ENCODE measurements around the gene TRIM77. TPM values are rescaled to one million over a fixed set of nuclear protein-coding genes. Genes with fewer than 3 reads are reported as not detected.
"Not testable (repeated sequence)": the region's sequence is repeated elsewhere in the genome, so short reads cannot be mapped to it uniquely, and the experiment has no call there.

TRIM77 gene, protein sequence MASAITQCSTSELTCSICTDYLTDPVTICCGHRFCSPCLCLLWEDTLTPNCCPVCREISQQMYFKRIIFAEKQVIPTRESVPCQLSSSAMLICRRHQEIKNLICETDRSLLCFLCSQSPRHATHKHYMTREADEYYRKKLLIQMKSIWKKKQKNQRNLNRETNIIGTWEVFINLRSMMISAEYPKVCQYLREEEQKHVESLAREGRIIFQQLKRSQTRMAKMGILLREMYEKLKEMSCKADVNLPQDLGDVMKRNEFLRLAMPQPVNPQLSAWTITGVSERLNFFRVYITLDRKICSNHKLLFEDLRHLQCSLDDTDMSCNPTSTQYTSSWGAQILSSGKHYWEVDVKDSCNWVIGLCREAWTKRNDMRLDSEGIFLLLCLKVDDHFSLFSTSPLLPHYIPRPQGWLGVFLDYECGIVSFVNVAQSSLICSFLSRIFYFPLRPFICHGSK
- total RNA-seq = not detected

DNA sequence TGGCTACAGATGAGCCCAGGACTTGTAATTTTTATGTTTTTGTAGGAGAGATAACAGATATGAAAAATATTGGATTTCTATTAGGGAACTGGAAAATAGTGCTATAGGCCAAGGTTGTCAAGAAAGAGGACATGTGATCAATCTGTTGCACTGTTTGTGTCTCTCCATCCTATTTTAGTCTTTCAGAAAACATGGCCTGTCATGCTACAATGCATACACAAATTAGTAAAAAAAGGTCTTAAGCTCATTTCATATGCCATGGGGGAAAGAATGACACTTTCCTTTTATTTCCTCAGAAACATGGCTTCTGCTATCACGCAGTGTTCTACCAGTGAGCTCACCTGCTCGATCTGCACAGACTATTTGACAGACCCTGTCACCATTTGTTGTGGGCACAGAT, at the start of gene TRIM77:
TRIM77 (plus strand) TSS at position 301 of the 400 bp plus-strand sequence; CDS start at position 301, 0 bp downstream.
- not testable (repeated sequence) for DNase-seq

DNA sequence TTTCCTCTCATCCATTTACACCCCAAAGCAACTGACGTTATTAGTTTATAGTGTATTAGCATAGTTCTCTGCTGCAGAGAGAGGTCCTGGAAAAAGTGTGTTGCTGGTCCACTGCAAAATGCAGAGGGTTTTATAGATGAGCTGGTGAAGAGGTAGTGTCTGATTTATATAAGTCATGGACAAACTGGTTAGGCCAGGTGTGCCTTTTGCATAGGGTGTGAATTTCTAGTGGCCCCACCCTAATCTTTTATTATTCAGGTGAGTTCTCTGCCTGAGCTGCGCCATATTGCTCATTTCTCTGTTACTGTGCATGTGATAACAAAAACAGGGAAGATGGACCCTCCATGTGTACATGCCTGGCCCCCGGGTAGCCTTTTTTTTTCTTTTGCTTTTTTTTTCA, 43.1 kb upstream of the TRIM77 start:
- no peak for DNase-seq

DNA sequence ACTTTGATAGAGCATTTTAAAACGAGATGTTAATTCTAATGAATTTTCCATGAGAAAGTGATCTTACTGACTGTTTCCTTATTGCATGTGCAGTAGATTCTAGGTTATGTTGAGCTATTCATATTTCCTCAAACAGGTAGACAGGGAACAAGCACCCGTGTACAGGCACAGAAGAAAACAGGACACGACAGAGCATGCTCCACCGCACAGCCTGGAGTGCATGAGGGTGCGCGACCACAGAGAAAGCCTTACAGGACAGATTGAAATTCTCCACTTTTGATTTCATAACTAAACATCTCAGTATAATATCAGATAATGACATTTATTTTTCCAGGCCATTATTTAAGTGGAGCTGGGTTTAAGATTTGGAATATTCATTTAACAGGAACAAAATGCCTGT, 41.9 kb upstream of the TRIM77 start:
- not testable (repeated sequence) for DNase-seq

DNA sequence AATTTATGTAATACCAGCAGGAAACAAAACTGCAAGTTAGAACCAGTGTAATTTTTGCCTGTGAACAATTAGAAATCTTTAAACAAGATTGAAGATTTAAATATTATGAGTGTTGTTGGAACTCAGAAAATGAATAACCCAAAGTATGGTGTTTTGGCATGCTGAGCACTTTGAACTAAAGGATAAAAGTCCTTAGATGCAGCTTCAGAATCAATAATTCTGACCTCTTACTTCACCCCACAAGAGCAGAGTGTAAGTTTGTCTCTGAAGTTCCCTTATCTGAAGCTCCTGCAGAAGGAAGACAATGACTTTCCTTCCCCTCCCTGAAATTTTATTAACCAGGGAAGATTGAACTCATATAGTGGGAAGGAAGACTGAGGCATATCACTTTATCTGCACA, 40.5 kb upstream of the TRIM77 start:
- DNase-seq = not testable (repeated sequence)

DNA sequence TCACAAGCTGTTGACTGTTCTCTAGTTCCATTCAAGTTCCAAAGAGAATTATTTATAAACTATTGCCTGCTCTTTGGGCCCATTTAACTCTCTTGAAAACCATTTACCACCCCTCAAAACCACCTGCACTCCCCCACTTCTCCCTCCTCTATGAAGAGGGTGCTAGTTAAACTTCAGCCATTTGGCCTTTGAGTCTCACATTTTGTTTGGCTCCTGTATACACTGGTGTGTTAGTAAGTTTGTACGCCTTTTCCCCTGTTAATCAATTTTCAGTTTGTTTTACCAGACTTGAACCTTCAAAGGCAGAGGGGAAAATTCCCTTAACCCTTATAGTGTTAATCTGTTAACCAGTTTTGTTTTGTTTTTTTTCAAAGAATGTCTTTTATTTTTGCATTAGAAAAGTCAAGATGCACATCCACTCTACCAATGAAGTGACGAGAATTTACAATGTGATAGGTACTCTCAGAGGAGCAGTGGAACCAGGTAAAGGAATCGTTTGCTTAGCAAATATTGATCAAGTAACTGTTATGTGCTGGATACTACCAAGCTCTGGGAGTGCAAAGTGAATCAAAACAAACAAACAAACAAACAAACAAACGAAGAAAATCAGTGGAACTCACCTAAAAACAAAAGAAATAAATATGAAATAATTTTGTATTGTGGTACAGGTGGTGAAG, 40.0 kb upstream of the TRIM77 start:
- DNase-seq = not testable (repeated sequence)

DNA sequence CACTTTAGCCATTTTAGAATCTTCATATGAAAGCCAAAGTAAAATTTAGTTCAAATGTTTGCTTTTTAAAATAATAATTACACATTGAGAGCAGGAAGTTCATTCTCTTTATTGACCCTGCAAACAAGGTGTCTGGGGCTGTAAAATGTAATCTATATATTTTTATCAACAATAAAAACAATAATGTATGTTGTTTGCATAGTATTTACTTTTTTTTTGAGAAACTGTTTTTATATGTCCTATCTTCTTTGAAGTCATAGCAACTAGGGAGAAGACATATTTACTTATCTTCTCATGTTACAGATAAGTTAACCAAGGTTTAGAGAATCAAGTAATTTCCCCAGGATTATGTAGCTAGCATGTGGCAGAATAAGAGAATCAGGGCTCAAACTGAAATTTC, 37.6 kb upstream of the TRIM77 start:
- DNase-seq = not testable (repeated sequence)

DNA sequence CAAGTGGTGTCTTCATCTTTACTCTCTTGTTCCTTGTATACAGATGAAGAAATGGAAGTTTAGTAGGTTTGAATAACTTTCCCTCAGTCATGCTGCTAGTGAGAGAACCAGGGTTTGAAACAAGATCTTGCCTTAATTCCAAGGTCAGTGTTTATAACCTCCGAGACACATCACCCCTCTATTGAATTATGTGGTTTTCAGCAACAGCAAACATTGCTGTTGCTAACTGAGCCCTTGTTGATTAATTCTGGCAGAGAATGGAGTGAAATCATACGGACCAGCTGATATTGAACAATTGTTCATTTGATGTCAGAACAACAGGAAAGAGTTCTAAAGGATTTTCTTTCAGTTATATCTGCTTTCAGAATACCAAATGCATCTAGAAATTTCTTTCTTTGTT, 36.7 kb upstream of the TRIM77 start:
- peak; percentile 1 for DNase-seq

DNA sequence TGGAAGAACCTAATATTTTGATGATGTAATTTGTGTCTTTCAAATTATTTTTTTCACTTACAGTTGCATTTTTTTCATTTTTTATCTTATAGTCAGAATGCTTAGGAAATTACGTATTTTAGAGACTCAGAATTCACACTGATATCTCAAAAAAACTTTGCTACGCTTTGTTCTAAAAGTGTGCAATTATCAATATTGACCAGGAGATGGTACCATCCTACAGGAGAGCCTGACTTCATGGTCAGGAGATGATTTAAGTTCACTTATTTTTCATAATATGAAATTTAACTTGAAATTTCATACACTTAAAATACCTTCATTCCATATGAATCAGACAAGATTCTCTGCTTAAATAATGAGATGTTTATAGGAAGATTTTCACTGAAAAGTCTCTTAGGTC, 34.7 kb upstream of the TRIM77 start:
- not testable (repeated sequence) for DNase-seq

DNA sequence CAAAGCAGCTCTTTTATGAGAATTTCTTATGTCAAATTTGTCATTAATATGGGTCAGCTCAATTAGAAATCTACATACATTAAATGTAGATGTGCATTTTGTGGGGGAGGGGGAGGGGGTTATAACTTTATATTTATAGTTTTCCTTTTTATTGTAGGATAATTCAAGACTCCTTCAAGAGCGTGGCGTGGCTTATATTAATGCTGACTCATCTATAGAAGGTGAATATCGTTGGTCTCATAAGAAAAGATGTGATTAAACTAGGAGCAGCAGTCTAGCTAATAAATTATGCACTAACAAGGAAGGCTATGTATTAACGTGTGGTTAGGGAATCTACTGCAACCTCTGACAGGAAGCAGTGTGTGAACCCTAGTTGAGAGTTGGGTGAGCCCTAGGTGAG, 34.2 kb upstream of the TRIM77 start:
- DNase-seq = not testable (repeated sequence)

DNA sequence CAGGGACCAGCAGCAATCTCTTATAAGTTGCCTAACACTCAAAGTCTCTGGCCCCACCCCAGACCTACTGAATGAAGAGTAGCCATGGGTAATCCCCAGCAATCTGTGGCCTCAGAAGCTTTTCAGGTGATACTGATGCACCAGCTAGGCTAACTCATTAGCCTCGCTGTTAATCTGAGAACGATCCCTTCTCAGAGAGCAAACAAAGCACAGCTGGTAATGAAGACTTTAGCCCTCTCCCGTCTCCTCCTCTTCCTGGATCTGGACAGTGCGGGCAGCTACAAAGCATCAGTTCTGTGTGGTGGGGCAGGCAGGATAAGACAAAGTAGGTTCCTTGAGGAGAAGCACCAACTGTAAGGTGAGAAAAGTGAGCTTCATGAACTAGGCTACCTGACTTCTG, 3.0 kb upstream of the TRIM77 start:
- not testable (repeated sequence) for DNase-seq

DNA sequence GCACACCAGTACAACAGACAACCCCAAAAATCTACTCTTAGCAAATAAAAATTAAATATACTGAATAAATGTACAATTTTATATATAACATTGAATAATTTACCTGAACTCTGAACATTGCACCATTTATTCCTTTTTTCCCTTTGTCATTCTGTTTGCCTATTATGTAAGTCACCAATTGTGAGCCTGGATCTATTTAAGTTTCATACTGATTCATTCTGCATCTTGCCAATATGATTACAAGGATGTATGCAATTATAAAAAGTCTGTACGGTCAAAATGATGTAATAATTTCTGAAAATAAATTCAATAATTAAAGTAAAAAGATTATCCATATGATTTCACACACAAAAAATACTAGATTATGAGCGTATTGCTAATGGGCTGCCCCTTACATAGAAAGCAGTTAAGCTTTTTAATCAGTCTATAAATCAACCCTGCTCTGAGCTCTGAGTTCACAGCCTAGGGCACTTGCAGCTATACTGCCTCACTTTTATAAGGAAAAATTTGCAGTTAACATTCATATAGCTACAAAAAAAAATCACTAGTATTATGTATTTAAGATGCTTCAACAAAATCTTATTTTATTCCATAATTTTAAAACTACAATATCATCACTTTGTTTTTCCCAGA, 14.9 kb downstream of the TRIM77 start:
- not testable (repeated sequence) for DNase-seq

DNA sequence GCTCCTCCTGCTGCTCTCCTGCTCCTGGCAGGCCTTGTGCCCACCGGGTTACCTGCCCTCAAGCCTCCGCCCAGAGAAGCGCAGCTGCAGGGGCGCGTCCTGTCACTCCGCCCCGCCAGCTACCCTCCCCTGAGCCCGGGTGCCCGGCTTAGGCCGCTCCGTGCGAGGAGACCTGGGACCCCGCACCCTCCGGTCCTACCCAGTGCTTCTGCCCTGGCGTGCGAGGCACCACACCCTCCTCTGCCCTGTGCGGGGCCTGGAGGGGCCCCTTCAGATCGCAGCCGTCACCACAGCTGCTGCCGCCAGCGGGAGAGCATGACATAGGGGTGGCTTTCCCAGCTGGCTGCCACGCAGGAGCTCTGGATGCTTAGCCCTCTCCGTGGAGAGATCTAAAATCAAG, 20.1 kb downstream of the TRIM77 start:
- DNase-seq = not testable (repeated sequence)

DNA sequence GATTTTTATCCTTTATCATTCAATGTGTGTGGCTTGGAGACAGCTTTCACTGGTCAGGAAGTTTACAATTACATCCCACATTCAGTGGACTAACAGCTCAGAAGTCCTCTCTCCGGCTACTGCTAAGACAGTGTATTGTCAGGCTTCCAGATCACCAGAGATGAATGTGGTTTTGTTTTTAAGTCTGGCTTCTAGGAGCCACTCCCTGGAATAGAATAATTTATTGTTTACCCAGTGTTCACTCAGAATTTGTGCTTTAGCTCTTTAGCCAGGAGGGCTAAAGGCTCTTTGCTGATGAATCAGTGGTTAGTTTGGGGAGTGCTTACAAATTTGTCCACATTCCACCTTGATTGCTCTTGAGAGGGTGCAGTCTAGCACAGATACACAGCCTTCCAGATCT, 26.5 kb downstream of the TRIM77 start:
- no peak for DNase-seq

DNA sequence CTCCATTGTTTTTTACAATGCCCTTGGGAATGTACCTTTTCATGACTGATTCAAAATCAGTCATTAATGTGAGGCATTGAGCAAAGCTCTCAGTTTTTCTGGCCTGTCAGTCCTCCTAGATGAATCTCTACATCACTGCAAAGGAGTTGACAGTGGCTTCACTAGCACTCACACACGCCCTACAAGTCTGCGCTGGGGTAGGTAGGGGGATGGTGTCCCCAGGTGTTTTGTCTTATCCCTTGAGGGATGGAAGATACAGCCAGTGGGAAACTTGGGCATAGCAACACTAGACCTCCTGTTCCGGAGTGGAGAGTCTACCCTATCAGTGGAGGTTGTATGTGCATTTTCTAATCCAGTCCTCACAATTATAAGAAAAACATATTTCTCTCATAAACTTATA, 27.0 kb downstream of the TRIM77 start:
- no peak for DNase-seq

DNA sequence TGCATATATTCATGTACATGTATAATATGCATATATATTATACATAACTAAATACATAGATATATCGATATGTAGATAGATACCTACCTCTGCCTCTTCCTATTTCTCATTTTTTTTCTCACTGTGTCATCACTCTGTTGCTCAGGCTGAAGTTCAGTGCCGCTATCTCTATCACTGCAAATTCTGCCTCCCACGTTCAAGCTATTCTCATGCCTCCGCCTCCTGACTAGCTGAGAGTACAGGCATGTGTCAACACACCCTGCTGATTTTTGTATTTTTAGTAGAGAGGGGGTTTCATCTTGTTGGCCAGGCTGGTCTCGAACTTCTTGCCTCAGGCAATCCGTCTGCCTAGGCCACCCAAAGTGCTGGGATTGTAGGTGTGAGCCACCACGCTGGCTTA, 31.3 kb downstream of the TRIM77 start:
- DNase-seq = not testable (repeated sequence)

DNA sequence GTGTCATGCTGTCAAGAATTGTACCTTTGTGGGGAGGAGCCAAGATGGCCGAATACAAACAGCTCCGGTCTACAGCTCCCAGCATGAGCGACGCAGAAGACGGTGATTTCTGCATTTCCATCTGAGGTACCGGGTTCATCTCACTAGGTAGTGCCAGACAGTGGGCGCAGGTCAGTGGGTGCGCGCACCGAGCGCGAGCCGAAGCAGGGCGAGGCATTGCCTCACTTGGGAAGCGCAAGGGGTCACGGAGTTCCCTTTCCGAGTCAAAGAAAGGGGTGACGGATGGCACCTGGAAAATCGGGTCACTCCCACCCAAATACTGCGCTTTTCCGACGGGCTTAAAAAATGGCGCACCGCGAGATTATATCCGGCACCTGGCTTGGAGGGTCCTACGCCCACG, 34.1 kb downstream of the TRIM77 start:
- not testable (repeated sequence) for DNase-seq

DNA sequence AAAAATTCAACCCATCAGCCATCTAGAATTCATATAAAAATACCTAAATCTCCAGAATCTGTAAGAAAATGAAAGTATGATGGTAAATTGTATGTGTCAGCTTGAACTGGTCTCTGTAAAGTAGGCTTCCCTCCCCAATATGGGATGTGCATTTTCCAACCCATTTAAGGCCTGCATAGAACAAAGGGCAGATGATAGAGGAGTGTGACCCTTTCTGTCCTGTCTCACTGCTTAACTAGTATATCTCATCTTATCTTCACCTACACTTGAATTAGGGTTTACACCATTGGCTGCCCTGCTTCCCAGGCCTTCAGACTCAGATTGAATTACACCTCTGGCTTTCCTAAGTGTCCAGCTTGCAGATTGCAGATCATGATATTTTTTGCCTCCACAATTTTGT, 40.7 kb downstream of the TRIM77 start:
- not testable (repeated sequence) for DNase-seq

Small RNA genes lying within 50 kb of the gene (small RNA-seq; reads per million reads assigned to genes)
- not detected for gene AP003122.3 (ENCODE audit: low replicate concordance)

Other genes starting within 250 kb of the TRIM77 start
- 2.7 TPM for gene NOX4, start 218.9 kb upstream of the TRIM77 start, total RNA-seq
- gene TRIM49, start 98.3 kb downstream of the TRIM77 start, total RNA-seq = not detected
- not detected for gene TRIM64B, start 168.2 kb downstream of the TRIM77 start, total RNA-seq
- not detected for gene TRIM49D1, start 211.9 kb downstream of the TRIM77 start, total RNA-seq
- gene TRIM49D2, start 213.8 kb downstream of the TRIM77 start, total RNA-seq = not detected

All from tongue (tissue), 3 donors.